ENCODE measurements around the gene KCNQ4. TPM values are rescaled to one million over a fixed set of nuclear protein-coding genes. Genes with fewer than 3 reads are reported as not detected.
A peak's percentile ranks its signal among the peaks of the same experiment; 100 is the strongest.

The KCNQ4 gene
- polyA plus RNA-seq (0.86 TPM in 1 of 2 replicates, not detected in the other), polyA minus RNA-seq (0.24 TPM in 1 of 2 replicates, not detected in the other)

DNA sequence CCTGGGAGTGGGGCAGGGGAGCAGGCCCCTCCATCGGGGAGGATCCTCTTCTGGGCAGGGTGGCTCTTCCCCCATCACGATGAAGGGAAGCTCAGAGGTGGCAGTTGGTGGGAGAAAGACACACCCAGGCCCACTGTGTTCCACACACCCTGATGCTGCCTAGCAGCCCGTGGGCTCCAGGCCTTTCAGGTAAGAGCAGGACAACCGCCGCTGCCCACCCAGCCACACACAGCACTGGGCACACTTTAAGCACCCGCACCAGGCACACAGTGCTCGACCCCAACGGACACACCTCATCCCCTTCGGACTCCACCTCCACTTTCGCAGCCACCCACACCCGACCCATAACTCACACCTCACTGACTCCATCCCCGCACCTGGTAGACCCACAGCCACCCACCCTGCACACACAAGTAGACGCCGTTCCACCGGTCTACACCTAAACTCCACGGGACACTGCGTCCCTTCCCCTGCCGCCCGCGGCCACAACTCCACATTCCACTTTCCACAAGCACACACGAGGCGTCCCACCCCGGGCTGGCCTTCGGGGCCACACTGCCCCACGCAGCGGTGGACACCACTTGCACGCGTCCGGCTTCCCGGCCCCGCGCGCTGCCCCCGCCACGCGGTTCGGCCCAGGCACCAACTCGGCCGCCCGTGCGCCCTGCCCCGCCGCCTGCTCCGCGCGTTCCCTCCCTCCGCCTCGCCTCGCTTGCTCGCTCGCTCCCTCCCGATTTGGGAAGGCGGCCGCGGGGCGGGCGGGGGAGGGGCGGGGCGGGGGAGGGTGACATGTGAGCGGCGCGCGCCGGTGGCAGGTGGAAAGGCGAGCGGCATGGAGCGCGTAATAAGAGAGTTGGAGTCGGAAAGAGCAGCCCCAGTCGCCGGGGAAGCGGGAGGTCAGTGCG lies at the start of gene KCNQ4:
Gene KCNQ4 (plus strand): TSS at position 787 of the 905 bp plus-strand sequence. CDS start 307 bp downstream, outside the sequence.
- H3K79me2 ChIP-seq (replicated peaks; ENCODE audit: insufficient read depth, low read length), result no peaks in the 10 kb centered on the region
- TF ChIP-seq RAD21 (conservative IDR thresholded peaks at IDR 0.05) (no peak), EZH2 (IDR thresholded peaks at IDR 0.05; ENCODE audit: borderline replicate concordance, insufficient read depth, low read length, poor library complexity, severe bottlenecking) (no peak), MXI1 (conservative IDR thresholded peaks at IDR 0.05; ENCODE audit: poor library complexity, severe bottlenecking) (no peak), EP300 (conservative IDR thresholded peaks at IDR 0.05; ENCODE audit: poor library complexity, severe bottlenecking) (no peak), SMC3 (conservative IDR thresholded peaks at IDR 0.05; ENCODE audit: poor library complexity) (no peak), TAF1 (IDR thresholded peaks at IDR 0.05; ENCODE audit: low read depth) (no peak), POLR2AphosphoS5 (IDR thresholded peaks at IDR 0.05) (no peak)
- TF ChIP-seq, protein P1, sequence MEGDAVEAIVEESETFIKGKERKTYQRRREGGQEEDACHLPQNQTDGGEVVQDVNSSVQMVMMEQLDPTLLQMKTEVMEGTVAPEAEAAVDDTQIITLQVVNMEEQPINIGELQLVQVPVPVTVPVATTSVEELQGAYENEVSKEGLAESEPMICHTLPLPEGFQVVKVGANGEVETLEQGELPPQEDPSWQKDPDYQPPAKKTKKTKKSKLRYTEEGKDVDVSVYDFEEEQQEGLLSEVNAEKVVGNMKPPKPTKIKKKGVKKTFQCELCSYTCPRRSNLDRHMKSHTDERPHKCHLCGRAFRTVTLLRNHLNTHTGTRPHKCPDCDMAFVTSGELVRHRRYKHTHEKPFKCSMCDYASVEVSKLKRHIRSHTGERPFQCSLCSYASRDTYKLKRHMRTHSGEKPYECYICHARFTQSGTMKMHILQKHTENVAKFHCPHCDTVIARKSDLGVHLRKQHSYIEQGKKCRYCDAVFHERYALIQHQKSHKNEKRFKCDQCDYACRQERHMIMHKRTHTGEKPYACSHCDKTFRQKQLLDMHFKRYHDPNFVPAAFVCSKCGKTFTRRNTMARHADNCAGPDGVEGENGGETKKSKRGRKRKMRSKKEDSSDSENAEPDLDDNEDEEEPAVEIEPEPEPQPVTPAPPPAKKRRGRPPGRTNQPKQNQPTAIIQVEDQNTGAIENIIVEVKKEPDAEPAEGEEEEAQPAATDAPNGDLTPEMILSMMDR (IDR thresholded peaks at IDR 0.05; ENCODE audit: poor library complexity, severe bottlenecking), result no peak
- TF ChIP-seq, protein P2, sequence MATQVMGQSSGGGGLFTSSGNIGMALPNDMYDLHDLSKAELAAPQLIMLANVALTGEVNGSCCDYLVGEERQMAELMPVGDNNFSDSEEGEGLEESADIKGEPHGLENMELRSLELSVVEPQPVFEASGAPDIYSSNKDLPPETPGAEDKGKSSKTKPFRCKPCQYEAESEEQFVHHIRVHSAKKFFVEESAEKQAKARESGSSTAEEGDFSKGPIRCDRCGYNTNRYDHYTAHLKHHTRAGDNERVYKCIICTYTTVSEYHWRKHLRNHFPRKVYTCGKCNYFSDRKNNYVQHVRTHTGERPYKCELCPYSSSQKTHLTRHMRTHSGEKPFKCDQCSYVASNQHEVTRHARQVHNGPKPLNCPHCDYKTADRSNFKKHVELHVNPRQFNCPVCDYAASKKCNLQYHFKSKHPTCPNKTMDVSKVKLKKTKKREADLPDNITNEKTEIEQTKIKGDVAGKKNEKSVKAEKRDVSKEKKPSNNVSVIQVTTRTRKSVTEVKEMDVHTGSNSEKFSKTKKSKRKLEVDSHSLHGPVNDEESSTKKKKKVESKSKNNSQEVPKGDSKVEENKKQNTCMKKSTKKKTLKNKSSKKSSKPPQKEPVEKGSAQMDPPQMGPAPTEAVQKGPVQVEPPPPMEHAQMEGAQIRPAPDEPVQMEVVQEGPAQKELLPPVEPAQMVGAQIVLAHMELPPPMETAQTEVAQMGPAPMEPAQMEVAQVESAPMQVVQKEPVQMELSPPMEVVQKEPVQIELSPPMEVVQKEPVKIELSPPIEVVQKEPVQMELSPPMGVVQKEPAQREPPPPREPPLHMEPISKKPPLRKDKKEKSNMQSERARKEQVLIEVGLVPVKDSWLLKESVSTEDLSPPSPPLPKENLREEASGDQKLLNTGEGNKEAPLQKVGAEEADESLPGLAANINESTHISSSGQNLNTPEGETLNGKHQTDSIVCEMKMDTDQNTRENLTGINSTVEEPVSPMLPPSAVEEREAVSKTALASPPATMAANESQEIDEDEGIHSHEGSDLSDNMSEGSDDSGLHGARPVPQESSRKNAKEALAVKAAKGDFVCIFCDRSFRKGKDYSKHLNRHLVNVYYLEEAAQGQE (IDR thresholded peaks at IDR 0.05; ENCODE audit: borderline replicate concordance), result no peak
- H3K36me3 ChIP-seq (ENCODE audit: insufficient read depth, low read length), result no peaks in the 10 kb centered on the region
- H3K27me3 ChIP-seq (ENCODE audit: insufficient read depth, low read depth, low read length), result peaks cover 24% of the 10 kb centered on the region
- no peaks in the 10 kb centered on the region for H3F3A ChIP-seq (ENCODE audit: insufficient read depth, low read length, poor library complexity, severe bottlenecking)
- H3K9ac ChIP-seq (ENCODE audit: low read length), result no peak within 1 kb of the TSS
- no peaks in the 10 kb centered on the region for H3K9me2 ChIP-seq (ENCODE audit: insufficient read depth, low read length)
- H4K20me1 ChIP-seq (ENCODE audit: insufficient read depth), result no peaks in the 10 kb centered on the region
- H3K9me3 ChIP-seq (ENCODE audit: low read length), result no peaks in the 10 kb centered on the region
- no peak within 1 kb of the TSS for H2AFZ ChIP-seq (ENCODE audit: low read depth, low read length)
- no peak within 1 kb of the TSS for H3K27ac ChIP-seq (ENCODE audit: low read length)
- no peak within 1 kb of the TSS for H3K4me2 ChIP-seq (ENCODE audit: low read length)
- H3K4me3 ChIP-seq (ENCODE audit: low read length), result peak within 1 kb of the TSS; percentile 60

DNA sequence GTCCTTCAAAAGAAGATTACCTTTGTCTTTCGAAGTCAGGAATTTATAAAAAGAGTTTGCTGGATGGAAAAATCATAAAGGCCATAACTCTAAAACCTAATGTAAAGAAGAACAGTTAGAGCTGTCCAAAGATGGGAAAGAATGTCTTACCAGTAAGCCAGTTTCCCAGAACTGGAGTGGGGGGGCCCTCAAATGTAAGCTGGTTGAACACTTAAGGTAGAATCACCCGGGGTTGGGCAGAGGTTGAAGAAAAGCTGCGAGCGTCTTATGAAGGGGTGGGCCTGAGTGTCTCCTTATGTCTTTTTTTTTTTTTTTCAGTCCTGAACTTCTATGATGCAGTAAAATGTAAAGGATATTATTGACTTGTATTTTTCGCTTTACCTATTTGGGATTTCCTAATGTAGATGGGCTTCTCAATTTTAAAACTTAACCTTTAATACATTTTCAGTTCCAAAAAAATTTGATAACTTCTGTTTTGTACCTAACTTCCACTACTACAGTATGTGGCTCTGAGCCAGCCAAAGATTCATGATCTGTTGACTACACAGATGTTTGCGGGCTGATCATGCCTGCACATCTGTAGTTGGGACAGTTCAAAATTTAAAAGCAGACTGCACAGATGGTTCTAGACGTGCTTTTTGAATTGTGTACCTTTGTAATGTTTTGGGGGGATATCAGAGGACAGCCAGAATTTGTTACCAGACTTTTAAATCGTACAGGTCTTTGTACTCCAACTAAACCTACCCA lies 48.5 kb upstream of the KCNQ4 start:
- TF ChIP-seq TAF1 (IDR thresholded peaks at IDR 0.05; ENCODE audit: low read depth) (no peak), EP300 (conservative IDR thresholded peaks at IDR 0.05; ENCODE audit: poor library complexity, severe bottlenecking) (no peak), RAD21 (conservative IDR thresholded peaks at IDR 0.05) (no peak), EZH2 (IDR thresholded peaks at IDR 0.05; ENCODE audit: borderline replicate concordance, insufficient read depth, low read length, poor library complexity, severe bottlenecking) (no peak), MXI1 (conservative IDR thresholded peaks at IDR 0.05; ENCODE audit: poor library complexity, severe bottlenecking) (no peak), SMC3 (conservative IDR thresholded peaks at IDR 0.05; ENCODE audit: poor library complexity) (no peak), POLR2AphosphoS5 (IDR thresholded peaks at IDR 0.05) (no peak)
- TF ChIP-seq, protein P2 (IDR thresholded peaks at IDR 0.05; ENCODE audit: borderline replicate concordance), result no peak
- TF ChIP-seq, protein P1 (IDR thresholded peaks at IDR 0.05; ENCODE audit: poor library complexity, severe bottlenecking), result no peak
- no peaks in the 10 kb centered on the region for H3K9me2 ChIP-seq (ENCODE audit: insufficient read depth, low read length)
- H3K9me3 ChIP-seq (ENCODE audit: low read length), result no peaks in the 10 kb centered on the region
- no peaks in the 10 kb centered on the region for H3F3A ChIP-seq (ENCODE audit: insufficient read depth, low read length, poor library complexity, severe bottlenecking)
- no peak overlapping the region for H3K9ac ChIP-seq (ENCODE audit: low read length)
- H3K36me3 ChIP-seq (ENCODE audit: insufficient read depth, low read length), result peaks cover 7% of the 10 kb centered on the region
- H3K27me3 ChIP-seq (ENCODE audit: insufficient read depth, low read depth, low read length), result no peaks in the 10 kb centered on the region
- H3K27ac ChIP-seq (ENCODE audit: low read length), result no peak overlapping the region
- H3K4me3 ChIP-seq (ENCODE audit: low read length), result no peak overlapping the region
- peaks cover 30% of the 10 kb centered on the region for H3K79me2 ChIP-seq (replicated peaks; ENCODE audit: insufficient read depth, low read length)
- no peak overlapping the region for H3K4me2 ChIP-seq (ENCODE audit: low read length)
- no peaks in the 10 kb centered on the region for H4K20me1 ChIP-seq (ENCODE audit: insufficient read depth)
- H2AFZ ChIP-seq (ENCODE audit: low read depth, low read length), result no peak overlapping the region
